Measurements from ENCODE around the gene C1QL2. TPM values are rescaled to one million over a fixed set of nuclear protein-coding genes. Genes with fewer than 3 reads are reported as not detected.

Gene C1QL2
- total and polyA plus RNA-seq, 2 experiments from 2014 or later: 0.69 to 0.87 TPM

- H3K27me3 ChIP-seq (ENCODE audit: insufficient read depth): no peaks in the 10 kb centered on the region
- no peak overlapping the region for H3K4me3 Mint-ChIP-seq
- no peaks in the 10 kb centered on the region for H3K4me1 ChIP-seq (ENCODE audit: insufficient read depth)
- no peaks in the 10 kb centered on the region for H3K9me2 ChIP-seq (ENCODE audit: insufficient read depth)
- ATAC-seq: no peak
- H4K20me1 ChIP-seq (replicated peaks; ENCODE audit: insufficient read depth): no peaks in the 10 kb centered on the region
- no peak overlapping the region for H2AFZ ChIP-seq
- TF ChIP-seq EZH2phosphoT487 (IDR thresholded peaks at IDR 0.05; ENCODE audit: unreplicated experiment) (no peak), ZNF331 (CRISPR knock-in tag; IDR thresholded peaks at IDR 0.05; ENCODE audit: low read depth) (no peak), JUNB (IDR thresholded peaks at IDR 0.05; ENCODE audit: unreplicated experiment) (no peak), CREB1 (CRISPR knock-in tag; IDR thresholded peaks at IDR 0.05; ENCODE audit: low read depth) (no peak), POLR2AphosphoS5 (IDR thresholded peaks at IDR 0.05; ENCODE audit: low read depth) (no peak), STAT1 (IDR thresholded peaks at IDR 0.05; ENCODE audit: unreplicated experiment) (no peak), ETS1 (IDR thresholded peaks at IDR 0.05) (no peak), CTCF (conservative IDR thresholded peaks at IDR 0.05; ENCODE audit: low read depth in 2 of 2) (no peak), EZH2 (IDR thresholded peaks at IDR 0.05; ENCODE audit: low read depth, unreplicated experiment) (no peak), NANOG (IDR thresholded peaks at IDR 0.05; ENCODE audit: borderline replicate concordance) (no peak), ZNF114 (CRISPR knock-in tag; IDR thresholded peaks at IDR 0.05) (no peak)
- TF ChIP-seq, protein P1, sequence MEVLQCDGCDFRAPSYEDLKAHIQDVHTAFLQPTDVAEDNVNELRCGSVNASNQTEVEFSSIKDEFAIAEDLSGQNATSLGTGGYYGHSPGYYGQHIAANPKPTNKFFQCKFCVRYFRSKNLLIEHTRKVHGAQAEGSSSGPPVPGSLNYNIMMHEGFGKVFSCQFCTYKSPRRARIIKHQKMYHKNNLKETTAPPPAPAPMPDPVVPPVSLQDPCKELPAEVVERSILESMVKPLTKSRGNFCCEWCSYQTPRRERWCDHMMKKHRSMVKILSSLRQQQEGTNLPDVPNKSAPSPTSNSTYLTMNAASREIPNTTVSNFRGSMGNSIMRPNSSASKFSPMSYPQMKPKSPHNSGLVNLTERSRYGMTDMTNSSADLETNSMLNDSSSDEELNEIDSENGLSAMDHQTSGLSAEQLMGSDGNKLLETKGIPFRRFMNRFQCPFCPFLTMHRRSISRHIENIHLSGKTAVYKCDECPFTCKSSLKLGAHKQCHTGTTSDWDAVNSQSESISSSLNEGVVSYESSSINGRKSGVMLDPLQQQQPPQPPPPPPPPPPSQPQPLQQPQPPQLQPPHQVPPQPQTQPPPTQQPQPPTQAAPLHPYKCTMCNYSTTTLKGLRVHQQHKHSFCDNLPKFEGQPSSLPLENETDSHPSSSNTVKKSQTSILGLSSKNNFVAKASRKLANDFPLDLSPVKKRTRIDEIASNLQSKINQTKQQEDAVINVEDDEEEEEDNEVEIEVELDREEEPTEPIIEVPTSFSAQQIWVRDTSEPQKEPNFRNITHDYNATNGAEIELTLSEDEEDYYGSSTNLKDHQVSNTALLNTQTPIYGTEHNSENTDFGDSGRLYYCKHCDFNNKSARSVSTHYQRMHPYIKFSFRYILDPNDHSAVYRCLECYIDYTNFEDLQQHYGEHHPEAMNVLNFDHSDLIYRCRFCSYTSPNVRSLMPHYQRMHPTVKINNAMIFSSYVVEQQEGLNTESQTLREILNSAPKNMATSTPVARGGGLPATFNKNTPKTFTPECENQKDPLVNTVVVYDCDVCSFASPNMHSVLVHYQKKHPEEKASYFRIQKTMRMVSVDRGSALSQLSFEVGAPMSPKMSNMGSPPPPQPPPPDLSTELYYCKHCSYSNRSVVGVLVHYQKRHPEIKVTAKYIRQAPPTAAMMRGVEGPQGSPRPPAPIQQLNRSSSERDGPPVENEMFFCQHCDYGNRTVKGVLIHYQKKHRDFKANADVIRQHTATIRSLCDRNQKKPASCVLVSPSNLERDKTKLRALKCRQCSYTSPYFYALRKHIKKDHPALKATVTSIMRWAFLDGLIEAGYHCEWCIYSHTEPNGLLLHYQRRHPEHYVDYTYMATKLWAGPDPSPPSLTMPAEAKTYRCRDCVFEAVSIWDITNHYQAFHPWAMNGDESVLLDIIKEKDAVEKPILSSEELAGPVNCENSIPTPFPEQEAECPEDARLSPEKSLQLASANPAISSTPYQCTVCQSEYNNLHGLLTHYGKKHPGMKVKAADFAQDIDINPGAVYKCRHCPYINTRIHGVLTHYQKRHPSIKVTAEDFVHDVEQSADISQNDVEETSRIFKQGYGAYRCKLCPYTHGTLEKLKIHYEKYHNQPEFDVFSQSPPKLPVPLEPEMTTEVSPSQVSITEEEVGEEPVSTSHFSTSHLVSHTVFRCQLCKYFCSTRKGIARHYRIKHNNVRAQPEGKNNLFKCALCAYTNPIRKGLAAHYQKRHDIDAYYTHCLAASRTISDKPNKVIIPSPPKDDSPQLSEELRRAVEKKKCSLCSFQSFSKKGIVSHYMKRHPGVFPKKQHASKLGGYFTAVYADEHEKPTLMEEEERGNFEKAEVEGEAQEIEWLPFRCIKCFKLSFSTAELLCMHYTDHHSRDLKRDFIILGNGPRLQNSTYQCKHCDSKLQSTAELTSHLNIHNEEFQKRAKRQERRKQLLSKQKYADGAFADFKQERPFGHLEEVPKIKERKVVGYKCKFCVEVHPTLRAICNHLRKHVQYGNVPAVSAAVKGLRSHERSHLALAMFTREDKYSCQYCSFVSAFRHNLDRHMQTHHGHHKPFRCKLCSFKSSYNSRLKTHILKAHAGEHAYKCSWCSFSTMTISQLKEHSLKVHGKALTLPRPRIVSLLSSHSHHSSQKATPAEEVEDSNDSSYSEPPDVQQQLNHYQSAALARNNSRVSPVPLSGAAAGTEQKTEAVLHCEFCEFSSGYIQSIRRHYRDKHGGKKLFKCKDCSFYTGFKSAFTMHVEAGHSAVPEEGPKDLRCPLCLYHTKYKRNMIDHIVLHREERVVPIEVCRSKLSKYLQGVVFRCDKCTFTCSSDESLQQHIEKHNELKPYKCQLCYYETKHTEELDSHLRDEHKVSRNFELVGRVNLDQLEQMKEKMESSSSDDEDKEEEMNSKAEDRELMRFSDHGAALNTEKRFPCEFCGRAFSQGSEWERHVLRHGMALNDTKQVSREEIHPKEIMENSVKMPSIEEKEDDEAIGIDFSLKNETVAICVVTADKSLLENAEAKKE (CRISPR knock-in tag; IDR thresholded peaks at IDR 0.05): no peak
- TF ChIP-seq, protein P2, sequence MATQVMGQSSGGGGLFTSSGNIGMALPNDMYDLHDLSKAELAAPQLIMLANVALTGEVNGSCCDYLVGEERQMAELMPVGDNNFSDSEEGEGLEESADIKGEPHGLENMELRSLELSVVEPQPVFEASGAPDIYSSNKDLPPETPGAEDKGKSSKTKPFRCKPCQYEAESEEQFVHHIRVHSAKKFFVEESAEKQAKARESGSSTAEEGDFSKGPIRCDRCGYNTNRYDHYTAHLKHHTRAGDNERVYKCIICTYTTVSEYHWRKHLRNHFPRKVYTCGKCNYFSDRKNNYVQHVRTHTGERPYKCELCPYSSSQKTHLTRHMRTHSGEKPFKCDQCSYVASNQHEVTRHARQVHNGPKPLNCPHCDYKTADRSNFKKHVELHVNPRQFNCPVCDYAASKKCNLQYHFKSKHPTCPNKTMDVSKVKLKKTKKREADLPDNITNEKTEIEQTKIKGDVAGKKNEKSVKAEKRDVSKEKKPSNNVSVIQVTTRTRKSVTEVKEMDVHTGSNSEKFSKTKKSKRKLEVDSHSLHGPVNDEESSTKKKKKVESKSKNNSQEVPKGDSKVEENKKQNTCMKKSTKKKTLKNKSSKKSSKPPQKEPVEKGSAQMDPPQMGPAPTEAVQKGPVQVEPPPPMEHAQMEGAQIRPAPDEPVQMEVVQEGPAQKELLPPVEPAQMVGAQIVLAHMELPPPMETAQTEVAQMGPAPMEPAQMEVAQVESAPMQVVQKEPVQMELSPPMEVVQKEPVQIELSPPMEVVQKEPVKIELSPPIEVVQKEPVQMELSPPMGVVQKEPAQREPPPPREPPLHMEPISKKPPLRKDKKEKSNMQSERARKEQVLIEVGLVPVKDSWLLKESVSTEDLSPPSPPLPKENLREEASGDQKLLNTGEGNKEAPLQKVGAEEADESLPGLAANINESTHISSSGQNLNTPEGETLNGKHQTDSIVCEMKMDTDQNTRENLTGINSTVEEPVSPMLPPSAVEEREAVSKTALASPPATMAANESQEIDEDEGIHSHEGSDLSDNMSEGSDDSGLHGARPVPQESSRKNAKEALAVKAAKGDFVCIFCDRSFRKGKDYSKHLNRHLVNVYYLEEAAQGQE (IDR thresholded peaks at IDR 0.05; ENCODE audit: unreplicated experiment): no peak
- H3K27ac ChIP-seq (ENCODE audit: low read depth): no peak overlapping the region
- peaks cover 20% of the 10 kb centered on the region for H3K4me1 Mint-ChIP-seq
- no peaks in the 10 kb centered on the region for H3K9me3 Mint-ChIP-seq
- H3K4me3 ChIP-seq: no peak overlapping the region
- no peaks in the 10 kb centered on the region; the same call in 2 of the 3 replicates for H3K36me3 Mint-ChIP-seq (ENCODE audit: low read depth)
- no peaks in the 10 kb centered on the region for H3K79me2 ChIP-seq (replicated peaks; ENCODE audit: insufficient read depth)
- H3F3A ChIP-seq (replicated peaks; ENCODE audit: low read depth): no peaks in the 10 kb centered on the region
- H3K27ac Mint-ChIP-seq: no peak overlapping the region
- H3K27me3 Mint-ChIP-seq (ENCODE audit: insufficient read depth, low read depth, poor library complexity): peaks cover 17% of the 10 kb centered on the region
- no peak for DNase-seq (ENCODE audit: low spot score)
- H3K36me3 ChIP-seq (ENCODE audit: insufficient read depth): no peaks in the 10 kb centered on the region
- H3K4me2 ChIP-seq: no peak overlapping the region
Observed at GRCh38 chr2:119136872-119137271, 21.7 kb downstream of the C1QL2 start.

All from GM23338 (cell line).